MM.1S (cell line): ENCODE data around the gene MBP.

ENCODE experiments used
- DNase-seq: peaks from one replicate; pipeline ENCODE4 v3.0.0-alpha.2; 2015
- H2AFZ ChIP-seq: fragments of 300-600 bp; sonication (generic); 2 replicates; pipeline ENCODE4 v1.6.0; 2016; ENCODE audit warnings: antibody characterized with exemption, low read length
- H3F3A ChIP-seq: fragments of 300-600 bp; sonication (generic); 2 replicates; pipeline ENCODE4 v1.6.1; 2016; ENCODE audit warnings: mild to moderate bottlenecking, antibody characterized with exemption, low read length, moderate library complexity, mixed read lengths; ENCODE audit not compliant: insufficient read depth
- H3K27ac ChIP-seq: fragments of 300-600 bp; sonication (generic); 2 replicates; pipeline ENCODE4 v1.5.1; 2016; ENCODE audit warnings: mild to moderate bottlenecking, low read length
- H3K27me3 ChIP-seq: fragments of 300-600 bp; sonication (generic); replicated peaks from 2 replicates; pipeline ENCODE4 v1.6.0; 2016; ENCODE audit warnings: low read length; ENCODE audit not compliant: insufficient read depth
- H3K36me3 ChIP-seq: fragments of 300-600 bp; sonication (generic); replicated peaks from 2 replicates; pipeline ENCODE4 v1.6.1; 2016; ENCODE audit warnings: mild to moderate bottlenecking, low read length, mixed read lengths; ENCODE audit not compliant: insufficient read depth
- H3K4me1 ChIP-seq: fragments of 300-600 bp; sonication (generic); 2 replicates; pipeline ENCODE4 v1.6.1; 2016; ENCODE audit warnings: low read length, mixed read lengths
- H3K4me2 ChIP-seq: fragments of 300-600 bp; sonication (generic); 2 replicates; pipeline ENCODE4 v1.6.0; 2016; ENCODE audit warnings: low read depth, low read length
- H3K4me3 ChIP-seq: fragments of 300-600 bp; sonication (generic); 2 replicates; pipeline ENCODE4 v1.5.1; 2016; ENCODE audit warnings: low read length, mixed read lengths
- H3K79me2 ChIP-seq: fragments of 300-600 bp; sonication (generic); 2 replicates; pipeline ENCODE4 v1.6.1; 2016; ENCODE audit warnings: mixed run types, low read length, mixed read lengths
- H3K9ac ChIP-seq: fragments of 300-600 bp; sonication (generic); 2 replicates; pipeline ENCODE4 v1.6.1; 2016; ENCODE audit warnings: low read length, mixed read lengths
- H3K9me2 ChIP-seq: fragments of 300-600 bp; sonication (generic); replicated peaks from 2 replicates; pipeline ENCODE4 v1.6.1; 2016; ENCODE audit warnings: mild to moderate bottlenecking, low read length, mixed read lengths; ENCODE audit not compliant: insufficient read depth
- H3K9me3 ChIP-seq: fragments of 300-600 bp; sonication (generic); replicated peaks from 2 replicates; pipeline ENCODE4 v1.6.1; 2016; ENCODE audit warnings: mild to moderate bottlenecking, low read length, mixed read lengths; ENCODE audit not compliant: insufficient read depth
- H4K20me1 ChIP-seq: fragments of 300-600 bp; sonication (generic); 2 replicates; pipeline ENCODE4 v1.6.1; 2016; ENCODE audit warnings: mild to moderate bottlenecking, low read length, moderate library complexity, mixed read lengths; ENCODE audit not compliant: insufficient read depth
- CTCF ChIP-seq: fragments of 300-600 bp; sonication (generic); IDR thresholded peaks from 2 replicates; pipeline ENCODE4 v1.5.1; 2016; ENCODE audit warnings: antibody characterized with exemption, low read length, mixed read lengths
- EZH2 ChIP-seq: fragments of 300-600 bp; sonication (generic); optimal IDR thresholded peaks from 2 replicates; pipeline ENCODE3; 2017; ENCODE audit warnings: low read depth, mild to moderate bottlenecking, antibody characterized with exemption, low read length, mixed read lengths
- EZH2phosphoT487 ChIP-seq: fragments of 300-600 bp; sonication (generic); IDR thresholded peaks from 2 replicates; pipeline ENCODE4 v1.6.1; 2018; ENCODE audit warnings: antibody characterized with exemption, low read length

Gene MBP

DNA sequence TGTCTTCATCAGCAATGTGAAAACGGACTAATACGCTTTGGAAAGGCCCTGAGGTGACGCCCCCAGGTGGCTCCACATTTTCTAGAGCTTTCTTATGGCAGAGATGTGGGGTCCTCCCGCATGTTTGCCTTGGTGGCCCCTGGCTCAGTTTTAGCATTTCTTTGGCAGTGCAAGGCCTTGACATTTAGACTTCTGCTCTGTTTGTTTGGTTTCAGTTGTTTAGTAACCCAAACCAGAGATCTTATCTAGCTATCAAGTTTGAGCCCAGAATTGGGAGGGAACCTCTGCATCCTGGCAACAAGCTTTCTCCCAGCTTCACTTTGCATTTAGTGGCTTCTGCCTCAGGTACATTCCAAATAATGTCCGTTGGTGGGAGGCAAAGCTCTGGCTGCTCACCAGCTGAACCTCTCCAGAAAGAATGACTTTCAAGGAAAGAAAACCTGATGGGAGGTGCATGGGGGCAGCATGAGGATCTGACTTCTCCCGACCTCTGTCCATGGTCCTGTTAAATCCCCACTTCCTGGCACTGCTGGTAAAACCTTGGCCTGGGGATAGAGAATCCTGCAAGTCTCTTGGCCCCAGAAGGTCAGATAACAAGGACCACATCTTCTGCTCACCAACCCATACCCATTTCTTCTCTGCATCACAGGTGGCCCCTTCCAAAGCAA, 12.0 kb upstream of the MBP start:
- Histone ChIP-seq H2AFZ (no peak overlapping the region), H3F3A (no peaks in the 10 kb centered on the region), H3K27ac (no peak overlapping the region), H3K4me1 (no peaks in the 10 kb centered on the region), H3K79me2 (no peaks in the 10 kb centered on the region), H3K36me3 (no peaks in the 10 kb centered on the region), H3K4me3 (no peak overlapping the region), H3K4me2 (no peak overlapping the region), H3K9me3 (no peaks in the 10 kb centered on the region), H3K27me3 (no peaks in the 10 kb centered on the region), H3K9ac (no peak overlapping the region), H4K20me1 (no peaks in the 10 kb centered on the region), H3K9me2 (no peaks in the 10 kb centered on the region)
- no peak for DNase-seq
- no peak for TF ChIP-seq CTCF
- no peak for TF ChIP-seq EZH2phosphoT487
- no peak for TF ChIP-seq EZH2

DNA sequence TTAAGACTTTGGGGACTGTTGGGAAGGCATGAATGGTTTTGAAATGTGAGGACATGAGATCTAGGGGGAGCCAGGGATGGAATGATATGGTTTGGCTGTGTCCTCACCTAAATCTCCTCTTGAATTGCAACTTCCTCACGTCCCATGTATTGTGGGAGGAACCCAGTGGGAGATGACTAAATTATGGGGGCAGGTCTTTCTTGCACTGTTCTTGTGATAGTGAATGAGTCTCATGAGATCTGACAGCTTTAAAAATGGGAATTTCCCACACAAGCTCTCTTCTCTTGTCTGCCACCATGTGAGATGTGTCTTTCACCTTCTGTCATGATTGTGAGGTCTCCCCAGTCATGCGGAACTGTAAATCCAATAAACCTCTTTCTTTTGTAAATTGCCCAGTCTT, 11.5 kb upstream of the MBP start:
- H3K4me3 ChIP-seq = no peak overlapping the region

DNA sequence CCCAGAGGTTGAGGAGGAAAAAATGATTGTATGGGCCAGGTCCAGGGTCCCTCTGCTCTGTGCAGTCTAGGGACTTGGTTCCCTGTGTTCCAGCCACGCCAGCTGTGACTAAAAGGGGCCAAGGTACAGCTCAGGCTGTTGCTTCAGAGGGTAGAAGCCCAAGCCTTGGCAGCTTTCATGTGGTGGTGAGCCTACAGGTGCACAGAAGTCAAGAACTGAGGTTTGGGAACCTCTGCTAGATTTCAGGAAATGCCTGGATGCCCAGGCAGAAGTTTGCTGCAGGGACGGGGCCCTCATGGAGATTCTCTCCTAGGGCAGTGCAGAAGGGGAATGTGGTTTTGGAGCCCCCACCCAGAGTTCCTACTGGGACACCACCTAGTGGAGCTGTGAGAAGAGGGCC, 10.6 kb upstream of the MBP start:
- DNase-seq = no peak
- Histone ChIP-seq H3K4me1 (no peaks in the 10 kb centered on the region), H3K27ac (no peak overlapping the region), H3K27me3 (no peaks in the 10 kb centered on the region), H3K79me2 (no peaks in the 10 kb centered on the region), H3K36me3 (no peaks in the 10 kb centered on the region), H3K4me2 (no peak overlapping the region), H3K9ac (no peak overlapping the region), H3F3A (no peaks in the 10 kb centered on the region), H3K9me2 (no peaks in the 10 kb centered on the region), H3K4me3 (no peak overlapping the region), H3K9me3 (no peaks in the 10 kb centered on the region), H2AFZ (no peak overlapping the region), H4K20me1 (no peaks in the 10 kb centered on the region)
- TF ChIP-seq EZH2phosphoT487 (no peak), EZH2 (no peak), CTCF (no peak)

More for the DNA sequence above, 11.5 kb upstream of the MBP start:
- Histone ChIP-seq H3K9ac (no peak overlapping the region), H3K79me2 (no peaks in the 10 kb centered on the region), H4K20me1 (no peaks in the 10 kb centered on the region), H2AFZ (no peak overlapping the region), H3K4me1 (no peaks in the 10 kb centered on the region), H3K9me2 (no peaks in the 10 kb centered on the region), H3F3A (no peaks in the 10 kb centered on the region), H3K9me3 (no peaks in the 10 kb centered on the region), H3K4me2 (no peak overlapping the region), H3K27ac (no peak overlapping the region), H3K27me3 (no peaks in the 10 kb centered on the region), H3K36me3 (no peaks in the 10 kb centered on the region)
- no peak for DNase-seq
- TF ChIP-seq CTCF (no peak), EZH2 (no peak), EZH2phosphoT487 (no peak)
